SK-N-SH (cell line): ENCODE results near the gene FOXN4. TPM values are rescaled to one million over a fixed set of nuclear protein-coding genes. Genes with fewer than 3 reads are reported as not detected.

Experiments used
- CTCF ChIA-PET: fragments of 300-600, 350-600 bp; formaldehyde crosslinking; extraction: SDS; loops from one replicate; lab custom pipeline; 2021; lab: Yijun Ruan, JAX
- POLR2A ChIA-PET: fragments of 350-600 bp; sonication (Branson Sonifier 250); formaldehyde crosslinking; extraction: SDS; loops from one replicate; lab custom pipeline; 2020; ENCODE audit warnings: antibody characterized with exemption, inconsistent platforms; lab: Yijun Ruan, JAX
- DNase-seq: peaks from one replicate; pipeline ENCODE4 v3.0.0; 2012
- H2AFZ ChIP-seq: fragments of 200-600 bp; sonication (generic); 2 replicates; pipeline ENCODE4 v1.8.1; 2016; ENCODE audit warnings: antibody characterized with exemption, mild to moderate bottlenecking, low read depth
- H3F3A ChIP-seq: fragments of 200-600 bp; sonication (generic); replicated peaks from 2 replicates; pipeline ENCODE3; 2016; ENCODE audit warnings: antibody characterized with exemption, mild to moderate bottlenecking; ENCODE audit not compliant: insufficient read depth
- H3K27ac ChIP-seq, 2 experiments: fragments of 200-500 bp in 1 of 2; fragments of 200-600 bp in 1 of 2; sonication (Bioruptor generic) in 1 of 2; sonication (generic), shearing (Covaris generic) in 1 of 2; 2 replicates each; pipeline versions ENCODE4 v1.5.1 to v1.6.1; 2014 to 2016; ENCODE audit warnings: low read depth in 2 of 2, inconsistent platforms in 1 of 2, low read length in 1 of 2, mild to moderate bottlenecking in 1 of 2, mixed read lengths in 1 of 2
- H3K27me3 ChIP-seq: fragments of 200-600 bp; sonication (generic), shearing (Covaris generic); 2 replicates; pipeline ENCODE4 v1.6.1; 2016; ENCODE audit warnings: mixed run types; ENCODE audit not compliant: insufficient read depth
- H3K36me3 ChIP-seq, 2 experiments: fragments of 200-500 bp in 1 of 2; fragments of 200-600 bp in 1 of 2; sonication (Bioruptor generic) in 1 of 2; sonication (generic) in 1 of 2; replicated peaks in 1 of 2; 2 replicates each; pipeline versions ENCODE3 to v1.5.1; 2014 to 2016; ENCODE audit warnings: low read length in 1 of 2, mild to moderate bottlenecking in 1 of 2; ENCODE audit not compliant: insufficient read depth in 2 of 2, control insufficient read depth in 1 of 2
- H3K4me1 ChIP-seq, 2 experiments: fragments of 200-500 bp in 1 of 2; fragments of 200-600 bp in 1 of 2; sonication (Bioruptor generic) in 1 of 2; sonication (generic), shearing (Covaris generic) in 1 of 2; 2 replicates each; pipeline versions ENCODE4 v1.5.1 to v1.6.1; 2014 to 2016; ENCODE audit warnings: low read depth in 1 of 2, low read length in 1 of 2, mixed run types in 1 of 2; ENCODE audit not compliant: insufficient read depth in 2 of 2, control insufficient read depth in 1 of 2
- H3K4me2 ChIP-seq: fragments of 200-600 bp; sonication (generic), shearing (Covaris generic); 2 replicates; pipeline ENCODE4 v1.6.1; 2017; ENCODE audit warnings: mixed run types
- H3K4me3 ChIP-seq, 2 experiments: fragments of 200-500 bp in 1 of 2; fragments of 200-600 bp in 1 of 2; sonication (Bioruptor generic) in 1 of 2; sonication (generic), shearing (Covaris generic) in 1 of 2; 2 replicates each; pipeline versions ENCODE4 v1.5.1 to v1.8.1; 2014 to 2016; ENCODE audit warnings: low read depth in 2 of 2, inconsistent platforms in 1 of 2, low read length in 1 of 2, mild to moderate bottlenecking in 1 of 2, mixed read lengths in 1 of 2, moderate library complexity in 1 of 2
- H3K79me2 ChIP-seq: fragments of 200-600 bp; sonication (generic); 2 replicates; pipeline ENCODE4 v1.8.1; 2017; ENCODE audit warnings: mild to moderate bottlenecking; ENCODE audit not compliant: insufficient read depth
- H3K9ac ChIP-seq: fragments of 200-600 bp; sonication (generic); 2 replicates; pipeline ENCODE4 v1.6.1; 2017; ENCODE audit warnings: mixed run types
- H3K9me2 ChIP-seq: fragments of 200-600 bp; sonication (generic); 2 replicates; pipeline ENCODE4 v1.6.1; 2017; ENCODE audit warnings: mixed run types
- H3K9me3 ChIP-seq: fragments of 200-600 bp; sonication (generic); 2 replicates; pipeline ENCODE4 v1.6.1; 2017; ENCODE audit warnings: mixed run types, mild to moderate bottlenecking, moderate library complexity
- H4K20me1 ChIP-seq: fragments of 200-600 bp; sonication (generic); 2 replicates; pipeline ENCODE4 v1.6.1; 2017; ENCODE audit warnings: mild to moderate bottlenecking, mixed run types; ENCODE audit not compliant: insufficient read depth
- CHD2 ChIP-seq: fragments of 150-350 bp; IDR thresholded peaks from 2 replicates; pipeline ENCODE4 v1.6.1; 2018; ENCODE audit warnings: low read length; ENCODE audit not compliant: partially characterized antibody
- ELF1 ChIP-seq: IDR thresholded peaks from 2 replicates; pipeline ENCODE4 v1.4.0; 2012
- MEF2A ChIP-seq: IDR thresholded peaks from 2 replicates; pipeline ENCODE4 v1.4.0; 2012; ENCODE audit warnings: low read depth, borderline replicate concordance
- POLR2AphosphoS5 ChIP-seq: IDR thresholded peaks from 2 replicates; pipeline ENCODE4 v1.6.1; 2012; ENCODE audit warnings: low read depth, low read length
- RAD21 ChIP-seq: IDR thresholded peaks from 2 replicates; pipeline ENCODE4 v1.6.1; 2012; ENCODE audit warnings: mild to moderate bottlenecking, low read length
- RCOR1 ChIP-seq: fragments of 150-350 bp; IDR thresholded peaks from 2 replicates; pipeline ENCODE4 v1.6.1; 2017; ENCODE audit warnings: antibody characterized with exemption, low read length
- RXRA ChIP-seq: IDR thresholded peaks from 2 replicates; pipeline ENCODE4 v1.4.0; 2012; ENCODE audit warnings: low read depth, mild to moderate bottlenecking, borderline replicate concordance
- SIN3A ChIP-seq: IDR thresholded peaks from 2 replicates; pipeline ENCODE4 v1.6.1; 2012; ENCODE audit warnings: low read depth, mild to moderate bottlenecking, low read length, moderate library complexity, borderline replicate concordance
- SMC3 ChIP-seq: IDR thresholded peaks from 2 replicates; pipeline ENCODE4 v1.6.1; 2012; ENCODE audit warnings: low read depth, low read length, improper control_type of control experiment
- TAF1 ChIP-seq: IDR thresholded peaks from 2 replicates; pipeline ENCODE4 v1.6.1; 2012; ENCODE audit warnings: low read depth, mild to moderate bottlenecking, low read length, moderate library complexity, borderline replicate concordance
- ZBTB33 ChIP-seq: IDR thresholded peaks from 2 replicates; pipeline ENCODE4 v1.4.0; 2012; ENCODE audit warnings: low read depth, borderline replicate concordance
- WGBS: methylation state at CpG from one replicate; pipeline ENCODE4 v1.1.6; 2017; ENCODE audit warnings: low lambda C conversion rate; 5-methylcytosine and 5-hydroxymethylcytosine counted together
- polyA plus RNA-seq, 3 experiments: library from polyadenylated mRNA; depleted of rRNA; stranded (reverse); fragments of >200 nt; gene quantifications; 2 replicates each; pipeline ENCODE4 v1.2.3, GENCODE V29; 2012
- TF ChIP-seq, protein P1 (sequence below): fragments of 200-600 bp; sonication (generic); IDR thresholded peaks from 2 replicates; pipeline ENCODE4 v1.6.1; 2017; ENCODE audit warnings: antibody characterized with exemption, mild to moderate bottlenecking, moderate library complexity

Gene FOXN4
- polyA plus RNA-seq, 1 of the 3 experiments (the other 2 are of a cell fraction) = 0.10 TPM

GRCh38 chr12:109347589-109347988, 38.5 kb upstream of the FOXN4 start, which contains the start of gene MYO1H:
TSS of gene MYO1H (plus strand) at chr12:109347900. CDS start at chr12:109347961, 61 bp downstream.
- no peak within 1 kb of the TSS for H2AFZ ChIP-seq
- H4K20me1 ChIP-seq = no peaks in the 10 kb centered on the region
- TF ChIP-seq ELF1 (no peak), MEF2A (no peak), RXRA (no peak), RCOR1 (no peak), POLR2AphosphoS5 (no peak), RAD21 (no peak), TAF1 (no peak), CHD2 (no peak), ZBTB33 (no peak)
- ChIA-PET CTCF (interaction anchor here (0.9 to 1.5 kb wide), 2 partner anchors 9 to 40 kb away, joined by 3 to 4 read pairs; no protein-coding TSS in a partner anchor), POLR2A (no interaction called here)
- no peaks in the 10 kb centered on the region for H3K4me1 ChIP-seq
- H3F3A ChIP-seq = no peaks in the 10 kb centered on the region
- no peak within 1 kb of the TSS for H3K4me3 ChIP-seq
- no peak for DNase-seq
- no peak within 1 kb of the TSS for H3K9ac ChIP-seq
- H3K27ac ChIP-seq = no peak within 1 kb of the TSS
- H3K9me2 ChIP-seq = no peaks in the 10 kb centered on the region
- no peaks in the 10 kb centered on the region for H3K36me3 ChIP-seq
- no peak within 1 kb of the TSS for H3K4me2 ChIP-seq
- WGBS = 73% methylated on average over 8 of the region's 8 CpGs
- no peaks in the 10 kb centered on the region for H3K27me3 ChIP-seq
- no peaks in the 10 kb centered on the region for H3K79me2 ChIP-seq
- no peaks in the 10 kb centered on the region for H3K9me3 ChIP-seq

DNA sequence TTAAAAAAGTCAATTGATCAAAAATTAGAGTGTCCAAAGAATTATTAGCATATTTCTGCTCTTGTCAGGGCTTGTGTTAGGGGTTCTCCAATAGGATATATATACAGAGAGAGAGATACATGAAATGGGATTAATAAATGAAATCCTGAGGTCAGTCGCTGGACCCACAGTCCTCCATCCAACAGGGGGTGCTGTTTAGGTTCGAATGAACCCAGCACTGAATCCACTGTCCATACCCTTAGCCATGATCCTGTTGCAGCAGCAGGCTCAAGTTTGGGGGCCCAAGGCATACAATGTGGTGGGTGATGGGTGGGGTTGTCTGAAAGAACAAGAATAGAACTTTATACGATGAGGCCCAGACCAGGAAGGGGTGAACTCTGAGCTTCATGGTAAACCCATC, 37.8 kb upstream of the FOXN4 start:
- CTCF ChIA-PET = interaction anchor here (0.9 to 1.5 kb wide), 2 partner anchors 9 to 40 kb away, joined by 3 to 4 read pairs; no protein-coding TSS in a partner anchor
- WGBS = 52% methylated on average over 3 of the region's 3 CpGs

More for the DNA sequence above, 37.8 kb upstream of the FOXN4 start:
- Histone ChIP-seq H2AFZ (no peak overlapping the region), H3K79me2 (no peaks in the 10 kb centered on the region), H3K9me3 (no peaks in the 10 kb centered on the region), H3F3A (no peaks in the 10 kb centered on the region), H4K20me1 (no peaks in the 10 kb centered on the region), H3K9me2 (no peaks in the 10 kb centered on the region), H3K36me3 (no peaks in the 10 kb centered on the region), H3K4me1 (no peaks in the 10 kb centered on the region), H3K27ac (no peak overlapping the region), H3K27me3 (no peaks in the 10 kb centered on the region), H3K9ac (no peak overlapping the region), H3K4me3 (no peak overlapping the region), H3K4me2 (no peak overlapping the region)
- TF ChIP-seq SMC3 (no peak), ELF1 (no peak), SIN3A (no peak)
- TF ChIP-seq, protein P1, sequence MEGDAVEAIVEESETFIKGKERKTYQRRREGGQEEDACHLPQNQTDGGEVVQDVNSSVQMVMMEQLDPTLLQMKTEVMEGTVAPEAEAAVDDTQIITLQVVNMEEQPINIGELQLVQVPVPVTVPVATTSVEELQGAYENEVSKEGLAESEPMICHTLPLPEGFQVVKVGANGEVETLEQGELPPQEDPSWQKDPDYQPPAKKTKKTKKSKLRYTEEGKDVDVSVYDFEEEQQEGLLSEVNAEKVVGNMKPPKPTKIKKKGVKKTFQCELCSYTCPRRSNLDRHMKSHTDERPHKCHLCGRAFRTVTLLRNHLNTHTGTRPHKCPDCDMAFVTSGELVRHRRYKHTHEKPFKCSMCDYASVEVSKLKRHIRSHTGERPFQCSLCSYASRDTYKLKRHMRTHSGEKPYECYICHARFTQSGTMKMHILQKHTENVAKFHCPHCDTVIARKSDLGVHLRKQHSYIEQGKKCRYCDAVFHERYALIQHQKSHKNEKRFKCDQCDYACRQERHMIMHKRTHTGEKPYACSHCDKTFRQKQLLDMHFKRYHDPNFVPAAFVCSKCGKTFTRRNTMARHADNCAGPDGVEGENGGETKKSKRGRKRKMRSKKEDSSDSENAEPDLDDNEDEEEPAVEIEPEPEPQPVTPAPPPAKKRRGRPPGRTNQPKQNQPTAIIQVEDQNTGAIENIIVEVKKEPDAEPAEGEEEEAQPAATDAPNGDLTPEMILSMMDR = peak; percentile 30; the same call in 1 of the 2 replicates
- POLR2A ChIA-PET = no interaction called here
- no peak for DNase-seq
